Thyroid gland (tissue), 4 donors: ENCODE measurements around the gene TRAF4.

Experiments
- POLR2A ChIP-seq, 2 donors: fragments of 450-650 bp; IDR thresholded peaks; one replicate each; pipeline ENCODE4 v1.6.1; 2017; ENCODE audit warnings: antibody characterized with exemption in 2 of 2, mild to moderate bottlenecking in 2 of 2, moderate library complexity in 1 of 2
- TF ChIP-seq, protein P1 (sequence below), 6 experiments: fragments of 200-600 bp in 3 of 6; fragments of 450-650 bp in 3 of 6; sonication (generic) in 3 of 6; IDR thresholded peaks; one replicate each; pipeline ENCODE4 v1.5.1; 2016 to 2019; ENCODE audit warnings: antibody characterized with exemption in 6 of 6, mild to moderate bottlenecking in 2 of 6, inconsistent platforms in 1 of 6, moderate library complexity in 1 of 6

DNA sequence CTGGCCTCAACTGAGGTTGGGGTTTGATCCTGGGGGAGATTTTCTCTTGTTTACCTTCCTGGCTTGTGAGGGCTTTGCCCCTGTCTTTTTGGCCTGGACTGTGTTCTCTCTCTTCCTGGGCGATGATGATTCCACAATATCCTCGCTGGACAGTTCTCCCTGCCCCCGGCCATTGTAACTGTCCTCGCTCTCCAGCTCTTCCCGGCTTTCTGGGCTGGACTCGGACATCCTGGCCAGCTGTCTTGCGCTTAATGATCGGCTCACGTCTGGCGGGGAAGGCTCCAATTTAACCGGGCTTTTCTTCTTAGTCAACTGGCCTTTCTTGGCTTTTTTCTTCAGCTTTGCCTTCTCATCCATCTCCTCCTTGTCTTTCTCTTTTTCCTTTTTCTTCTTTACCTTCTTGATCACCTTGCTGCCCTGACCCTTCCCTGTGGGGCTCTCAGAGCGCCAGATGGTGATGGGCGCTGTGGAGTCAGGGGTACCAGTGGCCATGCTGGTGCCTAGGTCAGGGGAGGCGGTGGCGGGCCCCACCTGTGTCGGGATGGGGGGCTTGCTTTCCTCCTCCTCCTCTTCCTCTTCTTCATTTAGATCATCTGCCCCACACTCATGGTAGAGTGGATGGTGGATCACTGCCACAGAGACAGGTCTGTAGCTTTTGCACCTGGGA, 40.1 kb upstream of the TRAF4 start:
- TF ChIP-seq POLR2A (IDR thresholded peaks at IDR 0.05) = no peak
- TF ChIP-seq, protein P1, sequence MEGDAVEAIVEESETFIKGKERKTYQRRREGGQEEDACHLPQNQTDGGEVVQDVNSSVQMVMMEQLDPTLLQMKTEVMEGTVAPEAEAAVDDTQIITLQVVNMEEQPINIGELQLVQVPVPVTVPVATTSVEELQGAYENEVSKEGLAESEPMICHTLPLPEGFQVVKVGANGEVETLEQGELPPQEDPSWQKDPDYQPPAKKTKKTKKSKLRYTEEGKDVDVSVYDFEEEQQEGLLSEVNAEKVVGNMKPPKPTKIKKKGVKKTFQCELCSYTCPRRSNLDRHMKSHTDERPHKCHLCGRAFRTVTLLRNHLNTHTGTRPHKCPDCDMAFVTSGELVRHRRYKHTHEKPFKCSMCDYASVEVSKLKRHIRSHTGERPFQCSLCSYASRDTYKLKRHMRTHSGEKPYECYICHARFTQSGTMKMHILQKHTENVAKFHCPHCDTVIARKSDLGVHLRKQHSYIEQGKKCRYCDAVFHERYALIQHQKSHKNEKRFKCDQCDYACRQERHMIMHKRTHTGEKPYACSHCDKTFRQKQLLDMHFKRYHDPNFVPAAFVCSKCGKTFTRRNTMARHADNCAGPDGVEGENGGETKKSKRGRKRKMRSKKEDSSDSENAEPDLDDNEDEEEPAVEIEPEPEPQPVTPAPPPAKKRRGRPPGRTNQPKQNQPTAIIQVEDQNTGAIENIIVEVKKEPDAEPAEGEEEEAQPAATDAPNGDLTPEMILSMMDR (IDR thresholded peaks at IDR 0.05) = no peak
